ENCODE results near the gene CD109.
"Not testable (repeated sequence)": the region's sequence is repeated elsewhere in the genome, so short reads cannot be mapped to it uniquely, and the experiment has no call there.

Gene CD109
- long read RNA-seq, donor 1, result 0 reads
- long read RNA-seq, donor 2, result 0 reads
- long read RNA-seq, donor 3, result 0 reads
- long read RNA-seq, donor 4, result 0 reads
- long read RNA-seq, donor 5, full-length matches to known transcripts, result 1 of 1 reads
- long read RNA-seq, donor 5, partial matches to known transcripts, result 0 of 1 reads
- long read RNA-seq, donor 5, other reads (novel, unspliced or antisense), result 0 of 1 reads
- long read RNA-seq, donor 6, result 0 reads
- long read RNA-seq, donor 7, result 0 reads
- long read RNA-seq, donor 8, full-length matches to known transcripts, result 1 of 1 reads
- long read RNA-seq, donor 8, partial matches to known transcripts, result 0 of 1 reads
- long read RNA-seq, donor 8, other reads (novel, unspliced or antisense), result 0 of 1 reads

- peak; percentile 85 for DNase-seq
These were observed at the start of gene CD109 for GRCh38 chr6:73695619-73696421. Gene CD109, plus strand, starts transcription at chr6:73696203. Its CDS starts 13 bp downstream, at chr6:73696216.

DNA sequence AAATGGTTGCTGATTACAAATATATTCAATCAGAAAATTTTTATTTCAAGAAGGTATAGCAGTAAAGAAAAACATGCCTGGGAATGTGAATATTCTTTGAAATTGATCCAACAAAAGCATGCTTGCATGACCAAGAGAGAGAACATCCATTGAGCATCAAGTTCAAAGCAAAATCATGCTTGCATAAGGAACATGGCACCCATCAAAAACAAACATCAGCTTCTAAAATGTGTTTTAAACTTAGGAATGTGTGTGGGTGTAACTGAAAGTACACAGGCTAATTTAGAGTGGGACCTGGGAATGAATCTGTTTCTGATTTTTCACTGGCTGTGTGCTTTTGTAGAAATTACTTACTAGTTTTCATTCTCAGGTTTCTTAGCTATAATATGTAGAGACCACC lies 47.8 kb upstream of the CD109 start:
- no peak for DNase-seq

DNA sequence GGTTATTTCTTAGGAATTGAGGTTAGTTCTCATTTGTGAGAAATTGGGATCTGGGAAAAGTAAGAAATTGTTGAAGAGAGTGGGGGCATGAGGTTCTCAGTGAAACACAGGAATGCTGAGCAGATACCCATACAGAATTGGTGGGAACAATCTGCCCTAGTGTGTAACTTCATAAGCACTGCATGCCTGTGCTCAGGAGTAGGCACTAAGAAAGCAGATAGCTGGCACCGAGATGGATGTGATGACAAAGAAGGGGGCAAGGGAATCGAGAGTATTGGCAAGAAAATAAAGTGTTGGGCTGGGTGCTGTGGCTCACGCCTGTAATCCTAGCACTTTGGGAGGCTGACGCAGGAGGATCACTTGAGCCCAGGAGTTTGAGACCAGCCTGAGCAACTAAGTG lies 46.2 kb upstream of the CD109 start:
- no peak for DNase-seq

DNA sequence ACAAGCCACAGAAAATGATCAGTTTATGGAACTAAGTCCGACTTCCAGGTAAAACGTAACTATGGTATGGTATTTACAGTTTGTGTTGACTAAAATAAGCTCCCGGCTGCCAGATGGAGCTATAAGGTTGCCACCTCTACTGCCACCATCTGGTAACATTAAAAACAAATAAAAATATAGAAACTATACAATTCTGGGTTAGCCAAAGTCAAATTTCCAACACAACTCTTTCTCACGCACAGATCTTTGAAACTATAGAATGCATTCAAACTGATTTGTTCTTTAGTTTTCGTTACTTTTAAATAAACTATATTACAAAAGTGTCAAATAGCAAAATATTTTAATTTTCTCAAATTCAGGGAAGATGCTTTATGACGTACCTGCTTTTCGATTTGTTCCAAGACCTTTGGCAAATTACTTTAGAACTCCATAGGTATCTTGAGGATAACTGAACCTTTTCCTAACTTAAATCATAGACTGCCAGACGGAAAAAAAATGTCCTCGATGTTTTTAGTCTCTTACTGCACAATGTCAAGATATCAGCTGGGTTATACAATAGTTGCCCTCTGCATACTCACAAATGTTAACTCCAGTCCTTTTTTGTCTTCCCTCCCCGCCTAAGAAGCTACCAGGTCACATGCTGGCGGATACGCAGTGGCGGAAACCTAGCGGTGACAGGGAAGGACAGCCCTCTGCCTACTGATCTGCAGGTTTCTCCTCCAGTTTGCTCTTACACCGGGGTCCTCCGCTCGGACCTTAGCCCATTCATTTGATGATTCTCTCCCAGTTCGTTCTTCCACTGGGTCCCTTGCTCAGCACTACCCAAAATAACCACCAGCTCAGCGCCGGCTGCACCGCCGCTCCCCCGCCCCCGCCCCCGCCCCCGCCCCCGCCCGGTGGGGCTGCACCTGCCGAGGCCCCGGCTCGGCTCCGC lies 43.1 kb upstream of the CD109 start:
- peak; percentile 67 for DNase-seq

GRCh38 chr6:73653571-73654424 lies 42.2 kb upstream of the CD109 start, which contains the start of gene SLC17A5:
Gene SLC17A5, minus strand, starts transcription at chr6:73653992. Its CDS starts 106 bp downstream, at chr6:73653886.
- DNase-seq, result peak; percentile 93

GRCh38 chr6:73655341-73655917 lies 40.6 kb upstream of the CD109 start:
- no peak for DNase-seq

GRCh38 chr6:73656531-73657145 lies 39.4 kb upstream of the CD109 start:
- DNase-seq, result no peak

GRCh38 chr6:73657201-73657600 lies 38.8 kb upstream of the CD109 start:
- no peak for DNase-seq

GRCh38 chr6:73664701-73665100 lies 31.3 kb upstream of the CD109 start:
- DNase-seq, result no peak

DNA sequence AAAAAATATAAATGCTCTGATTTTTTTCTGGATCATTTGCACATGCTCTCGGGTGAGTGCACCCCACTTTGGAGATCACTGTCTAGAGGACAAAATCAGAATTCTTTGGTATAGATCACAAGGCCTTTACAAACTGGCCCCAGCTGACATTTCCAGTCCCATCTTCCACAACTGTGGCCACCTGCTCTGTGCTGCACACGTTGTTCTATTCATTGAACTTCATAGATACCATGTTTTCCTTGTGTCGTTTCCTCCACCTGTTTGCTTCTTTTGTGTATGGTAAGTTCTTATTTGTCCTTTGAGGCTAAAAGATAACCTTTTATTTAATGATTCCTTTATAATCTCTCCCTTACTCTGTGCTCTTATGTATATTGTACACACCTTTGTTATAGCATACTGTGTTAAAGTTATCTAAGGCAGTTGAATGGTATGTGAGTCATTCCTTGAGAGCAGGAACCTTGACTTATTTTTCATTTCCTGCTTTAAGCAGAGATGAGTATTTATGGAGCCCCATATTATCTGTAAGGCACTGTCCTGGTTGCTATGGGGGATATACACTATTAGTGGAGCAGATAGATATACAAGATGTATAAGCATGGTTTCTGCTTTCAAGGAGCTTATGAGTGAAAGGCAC lies 30.2 kb upstream of the CD109 start:
- DNase-seq, result no peak

DNA sequence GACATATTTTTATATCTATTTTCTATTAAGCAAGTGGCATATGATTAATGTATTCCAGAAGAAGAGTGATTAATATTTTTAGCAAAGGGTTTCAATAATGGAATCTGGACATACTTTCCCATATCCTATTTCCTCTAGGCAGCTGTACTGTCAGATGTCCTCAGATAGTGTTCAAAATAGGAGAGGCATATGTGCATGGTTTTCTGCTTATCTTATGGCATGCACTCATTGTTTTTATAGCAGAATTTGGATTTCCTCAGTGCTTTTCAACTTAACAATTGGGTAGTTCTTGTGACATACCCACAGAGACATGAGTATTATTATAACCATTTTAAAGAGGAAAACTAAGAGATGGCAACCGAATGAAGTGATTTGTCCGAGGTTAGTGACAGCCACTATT lies 29.6 kb upstream of the CD109 start:
- DNase-seq, result no peak

GRCh38 chr6:73667798-73668197 lies 28.2 kb upstream of the CD109 start:
- no peak for DNase-seq

- no peak for DNase-seq
These were observed 27.0 kb upstream of the CD109 start for GRCh38 chr6:73669005-73669404.

- DNase-seq, result no peak
These were observed 23.9 kb upstream of the CD109 start for GRCh38 chr6:73671911-73672685.

GRCh38 chr6:73675466-73676098 lies 20.4 kb upstream of the CD109 start:
- peak; percentile 37 for DNase-seq

GRCh38 chr6:73679009-73679408 lies 17.0 kb upstream of the CD109 start:
- no peak for DNase-seq

DNA sequence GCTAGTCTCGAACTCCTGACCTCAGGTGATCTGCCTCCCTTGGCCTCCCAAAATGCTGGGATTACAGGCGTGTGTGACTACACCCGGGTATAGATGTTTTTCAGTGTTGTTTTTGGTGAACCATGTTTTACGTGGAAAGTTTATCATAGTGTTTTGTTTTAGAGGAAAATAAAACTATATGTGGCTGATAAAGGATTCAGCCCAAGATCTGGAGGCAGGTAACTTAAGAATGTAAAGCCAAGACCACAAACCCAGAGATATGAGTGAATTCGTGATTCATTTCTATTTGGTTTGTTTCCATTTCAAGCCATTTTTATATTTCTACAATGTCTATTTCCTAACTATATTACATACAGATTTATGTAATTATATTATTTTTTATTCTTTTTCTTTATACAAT lies 16.2 kb upstream of the CD109 start:
- not testable (repeated sequence) for DNase-seq

DNA sequence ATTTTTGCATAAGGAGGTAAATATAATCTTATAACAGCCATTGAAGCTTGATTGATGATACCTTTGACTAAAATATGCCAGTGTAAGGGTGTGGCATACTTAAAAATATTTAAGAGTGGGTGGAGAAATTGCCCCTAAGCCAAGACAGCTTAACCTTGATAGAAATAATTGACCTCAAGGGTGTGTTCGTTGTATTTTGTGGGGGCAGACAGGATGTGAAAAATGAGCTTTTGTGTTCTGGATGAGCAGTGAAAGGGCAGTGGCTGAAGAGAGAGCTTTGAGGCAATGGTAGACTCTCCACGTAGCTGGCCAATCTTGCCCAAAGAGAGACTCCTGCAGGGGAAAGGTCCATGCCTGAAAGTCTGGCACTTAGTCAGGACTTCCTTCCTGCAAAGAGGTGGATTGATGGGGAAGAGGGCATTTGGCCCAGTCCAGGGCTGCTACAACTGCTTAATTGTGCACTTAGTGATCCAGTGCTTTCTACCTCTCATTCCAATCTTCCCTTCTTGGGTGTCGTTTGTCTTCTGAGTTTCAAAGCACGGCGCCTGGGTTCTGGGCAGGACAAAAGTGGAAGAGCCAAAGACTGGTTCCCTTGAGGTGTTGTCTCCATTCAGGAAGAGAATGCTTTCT lies 15.6 kb upstream of the CD109 start:
- no peak for DNase-seq

Measured in right kidney (tissue), 9 donors.